NCI-H1417 (cell line): Measurements from ENCODE around the gene GDF15.

Experiments used
- DNase-seq, 3 experiments: peaks; one replicate each; lab custom pipeline; 2025; lab: John Stamatoyannopoulos, UW

Gene GDF15

DNA sequence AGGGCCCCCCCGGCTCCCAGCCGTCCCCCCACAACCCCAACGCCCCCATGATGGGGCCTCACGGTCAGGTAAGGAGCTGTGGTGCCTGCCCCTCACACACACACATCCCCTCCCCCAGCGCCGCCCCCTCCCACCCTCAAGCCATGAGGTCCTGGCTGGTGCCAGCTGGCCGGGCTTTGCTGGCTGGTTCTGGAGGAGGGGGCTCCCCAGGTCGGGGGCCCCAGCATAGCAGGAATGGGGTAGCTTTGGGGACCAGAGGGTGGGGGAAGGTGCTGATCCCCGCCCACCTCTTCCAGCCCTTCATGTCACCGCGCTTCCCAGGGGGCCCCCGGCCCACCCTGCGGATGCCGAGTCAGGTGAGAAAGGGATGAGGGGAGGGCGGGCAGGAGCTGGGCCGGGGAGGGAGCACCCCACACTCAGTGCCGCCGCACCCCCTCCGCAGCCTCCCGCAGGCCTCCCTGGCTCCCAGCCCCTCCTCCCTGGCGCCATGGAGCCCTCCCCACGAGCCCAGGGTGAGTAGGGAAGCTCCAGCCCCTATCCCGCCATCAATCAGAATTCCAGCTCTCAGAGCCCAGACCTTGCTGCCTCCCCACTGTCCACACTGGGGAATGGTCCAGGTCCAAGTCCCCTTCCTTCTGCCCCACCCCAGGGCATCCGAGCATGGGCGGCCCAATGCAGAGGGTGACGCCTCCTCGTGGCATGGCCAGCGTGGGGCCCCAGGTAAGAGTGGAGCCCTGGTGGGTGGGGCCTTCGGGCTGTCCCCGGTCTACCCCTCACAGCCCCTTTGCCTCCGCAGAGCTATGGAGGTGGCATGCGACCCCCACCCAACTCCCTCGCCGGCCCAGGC, 45.6 kb downstream of the GDF15 start:
- no peak for DNase-seq

DNA sequence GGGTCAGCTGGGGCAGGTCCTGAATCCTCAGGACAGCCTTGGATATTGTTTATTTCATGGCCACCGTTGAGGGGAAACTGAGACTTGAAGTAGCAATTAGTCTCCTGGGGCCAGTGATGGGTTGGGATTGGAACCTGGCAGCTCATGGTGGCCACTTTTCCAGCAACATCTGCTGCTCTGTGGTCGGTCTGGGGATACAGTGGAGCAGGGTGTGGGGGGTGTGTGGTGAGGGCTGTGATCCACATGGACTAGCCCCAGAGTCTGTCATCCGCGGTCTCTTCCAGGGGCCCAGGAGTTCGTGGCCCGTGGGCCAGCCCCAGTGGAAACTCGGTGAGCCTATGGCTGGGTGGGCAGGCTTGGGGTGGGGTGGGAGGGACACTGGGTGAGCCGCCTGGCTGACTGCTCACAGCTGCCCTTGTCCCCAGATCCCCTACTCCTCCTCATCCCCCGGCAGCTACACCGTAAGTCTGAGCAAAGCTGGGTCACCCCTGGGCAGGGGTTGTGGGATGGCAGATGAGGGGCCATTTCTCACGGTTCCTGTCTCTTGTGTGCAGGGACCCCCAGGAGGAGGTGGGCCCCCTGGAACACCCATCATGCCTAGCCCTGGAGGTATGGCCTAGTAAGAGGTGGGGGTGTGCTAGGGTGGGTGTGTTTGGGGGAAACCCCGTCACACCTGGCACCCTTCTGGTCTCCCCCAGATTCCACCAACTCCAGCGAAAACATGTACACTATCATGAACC, 46.5 kb downstream of the GDF15 start:
- no peak for DNase-seq

DNA sequence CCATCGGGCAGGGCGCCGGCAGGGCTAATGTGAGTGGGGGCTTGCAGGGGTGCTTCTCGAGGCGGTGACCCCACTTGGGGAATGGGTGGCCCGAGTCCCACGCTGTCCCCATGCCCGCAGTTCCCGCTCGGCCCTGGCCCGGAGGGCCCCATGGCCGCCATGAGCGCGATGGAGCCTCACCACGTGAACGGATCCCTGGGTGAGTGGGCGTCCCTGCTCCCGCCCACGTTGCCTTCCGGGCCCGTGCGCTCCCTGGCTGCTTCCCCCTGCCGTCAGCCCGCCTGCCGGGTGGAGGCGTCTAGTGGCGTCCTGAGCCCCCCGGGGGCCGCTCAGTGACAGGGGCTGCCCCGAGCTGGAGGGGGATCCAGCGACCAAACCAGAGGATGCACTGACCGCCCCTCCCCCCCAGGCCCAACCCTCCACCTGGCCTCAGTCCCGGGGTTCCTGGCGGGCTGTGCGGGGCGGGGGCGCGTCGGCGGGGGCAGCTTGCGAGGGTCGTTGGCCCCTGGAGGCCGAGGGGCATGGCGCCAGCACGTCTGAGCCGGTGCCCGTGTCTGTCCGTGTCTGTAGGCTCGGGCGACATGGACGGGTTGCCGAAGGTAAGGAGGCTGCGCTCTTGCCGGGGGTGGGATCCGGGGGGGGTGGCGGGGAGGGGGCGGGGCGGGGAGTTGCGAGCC, 47.2 kb downstream of the GDF15 start:
- no peak for DNase-seq

DNA sequence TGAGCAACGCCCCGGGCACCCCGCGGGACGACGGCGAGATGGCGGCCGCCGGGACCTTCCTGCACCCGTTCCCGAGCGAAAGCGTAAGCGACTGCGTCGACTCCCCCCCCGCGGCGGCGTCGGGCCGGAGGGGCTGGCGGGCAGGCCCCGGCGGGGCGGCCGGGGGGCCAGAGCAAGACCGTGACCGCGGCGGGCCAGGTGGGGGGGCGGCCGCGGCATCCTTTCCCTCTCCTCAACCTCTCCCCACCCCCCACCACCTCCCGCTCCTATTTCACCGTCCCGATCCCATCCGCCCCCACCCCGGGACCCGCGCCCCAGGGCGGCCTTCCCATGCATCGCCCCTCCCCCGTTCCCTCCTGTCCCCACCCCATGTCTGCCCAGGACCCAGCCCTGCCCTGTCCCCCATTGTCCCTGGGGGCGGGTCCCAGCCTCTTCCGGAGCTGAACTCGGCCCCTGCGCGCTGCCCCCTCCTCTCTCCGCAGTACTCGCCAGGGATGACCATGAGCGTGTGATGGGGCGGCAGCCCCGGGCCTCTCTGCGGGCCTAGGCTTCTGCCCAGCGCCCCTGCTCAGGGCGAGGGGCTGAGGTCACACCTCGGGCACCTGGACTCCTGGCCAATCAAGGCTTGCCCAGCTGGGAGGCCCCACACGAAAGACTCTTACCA, 47.9 kb downstream of the GDF15 start:
- DNase-seq: no peak

DNA sequence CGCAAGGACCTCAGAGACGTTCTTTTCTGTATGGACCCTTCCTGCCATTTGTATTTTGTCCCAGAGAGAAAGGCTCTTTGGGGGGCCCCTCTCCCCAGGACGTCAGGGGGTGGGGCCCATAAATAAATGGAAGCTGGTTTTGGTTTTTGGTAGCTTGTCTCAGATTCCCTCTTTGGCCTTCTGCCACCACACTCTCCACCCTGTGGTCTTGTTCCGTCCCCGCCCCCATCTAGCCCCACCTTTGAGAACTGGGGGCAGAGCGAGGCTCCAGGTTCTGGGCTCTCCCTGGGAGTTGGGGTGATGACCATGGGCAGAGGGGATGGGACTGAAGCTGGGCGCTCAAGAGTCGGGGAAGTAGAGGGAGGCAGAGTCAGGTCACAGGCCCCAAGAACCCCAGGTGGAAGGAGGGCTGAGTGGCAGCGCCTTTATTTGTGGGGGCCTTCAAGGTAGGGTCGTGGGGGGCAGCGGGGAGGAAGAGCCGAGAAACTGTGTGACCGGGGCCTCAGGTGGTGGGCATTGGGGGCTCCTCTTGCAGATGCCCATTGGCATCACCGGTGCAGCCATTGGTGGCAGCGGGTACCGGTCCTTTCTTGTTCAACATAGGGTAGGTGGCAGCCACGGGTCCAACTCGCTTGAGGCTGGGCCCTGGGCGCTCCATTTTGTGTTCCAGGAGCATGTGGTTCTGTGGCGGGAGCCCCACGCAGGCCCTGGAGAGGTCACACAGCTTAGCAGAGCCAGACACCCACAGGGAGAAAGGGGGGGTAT, 48.6 kb downstream of the GDF15 start:
- no peak for DNase-seq

DNA sequence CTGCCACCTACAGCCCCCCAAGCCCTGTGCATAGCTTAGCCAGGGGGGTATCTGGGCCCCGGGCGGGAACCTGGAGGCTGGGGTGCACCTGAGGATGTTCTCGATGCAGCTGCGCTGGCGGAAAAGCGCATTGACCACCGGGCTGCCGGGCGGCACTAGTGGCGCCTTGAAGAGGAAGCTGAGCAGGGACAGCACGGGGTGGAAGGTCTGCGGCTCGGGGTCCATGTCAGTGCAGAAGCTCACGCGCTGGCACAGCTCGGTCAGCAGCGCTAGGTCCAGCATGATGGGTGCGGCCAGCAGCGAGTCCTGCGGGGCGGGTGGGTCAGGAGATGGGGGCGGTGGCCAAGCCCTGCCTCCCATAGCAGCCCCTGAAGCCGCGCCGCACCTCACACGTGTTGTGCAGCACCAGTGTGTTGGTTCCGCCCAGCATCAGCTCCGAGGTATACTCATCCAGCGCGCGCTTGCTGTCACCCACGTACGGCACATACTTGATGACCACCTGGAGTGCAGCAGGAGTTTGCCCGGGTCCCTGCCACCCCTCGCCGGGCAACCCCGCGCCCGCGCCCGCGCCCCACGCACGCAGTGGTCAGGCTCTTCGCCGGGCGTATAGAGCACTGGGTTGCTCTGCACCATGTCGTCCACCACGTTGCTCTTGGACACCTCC, 49.4 kb downstream of the GDF15 start:
- no peak for DNase-seq

DNA sequence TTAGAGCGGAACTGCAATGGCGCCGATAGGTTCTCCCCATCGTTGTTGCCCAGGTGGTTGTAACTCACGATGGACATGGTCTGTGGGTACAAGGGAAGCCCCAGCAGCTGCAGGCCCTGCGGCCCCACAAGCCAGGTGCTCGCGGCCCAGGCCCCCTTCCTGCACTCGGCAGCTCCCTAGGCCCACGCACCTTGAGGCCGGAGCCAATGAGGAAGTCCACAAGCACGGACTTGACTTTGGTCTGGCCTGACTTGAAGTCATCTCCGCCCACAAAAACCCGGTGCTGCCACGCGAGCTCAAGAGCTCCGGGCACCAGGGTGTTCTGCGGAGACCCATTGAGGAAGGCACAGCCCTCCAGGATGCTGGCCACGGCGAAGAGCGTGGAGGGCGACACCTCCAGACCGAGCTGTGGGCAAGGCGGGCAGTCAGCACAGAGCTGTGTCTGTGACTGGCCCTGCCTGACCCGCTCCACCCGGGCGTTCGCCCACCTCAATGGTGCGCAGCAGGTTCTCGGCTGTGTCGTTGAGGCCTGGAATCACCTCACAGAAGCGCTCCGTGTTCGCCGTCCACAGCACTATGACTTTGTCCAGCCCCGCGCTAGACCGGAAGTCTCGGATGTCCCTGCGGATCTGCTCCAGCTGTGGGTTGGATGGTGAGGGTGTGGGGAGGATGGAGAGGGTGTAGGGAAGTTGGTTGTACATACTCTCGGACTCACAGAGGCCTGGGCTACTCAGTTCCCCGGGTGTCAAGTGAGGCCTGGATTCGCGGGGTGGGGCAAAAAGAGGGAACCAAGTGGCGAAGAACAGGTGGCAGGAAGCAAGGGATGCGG, 50.1 kb downstream of the GDF15 start:
- DNase-seq: no peak

DNA sequence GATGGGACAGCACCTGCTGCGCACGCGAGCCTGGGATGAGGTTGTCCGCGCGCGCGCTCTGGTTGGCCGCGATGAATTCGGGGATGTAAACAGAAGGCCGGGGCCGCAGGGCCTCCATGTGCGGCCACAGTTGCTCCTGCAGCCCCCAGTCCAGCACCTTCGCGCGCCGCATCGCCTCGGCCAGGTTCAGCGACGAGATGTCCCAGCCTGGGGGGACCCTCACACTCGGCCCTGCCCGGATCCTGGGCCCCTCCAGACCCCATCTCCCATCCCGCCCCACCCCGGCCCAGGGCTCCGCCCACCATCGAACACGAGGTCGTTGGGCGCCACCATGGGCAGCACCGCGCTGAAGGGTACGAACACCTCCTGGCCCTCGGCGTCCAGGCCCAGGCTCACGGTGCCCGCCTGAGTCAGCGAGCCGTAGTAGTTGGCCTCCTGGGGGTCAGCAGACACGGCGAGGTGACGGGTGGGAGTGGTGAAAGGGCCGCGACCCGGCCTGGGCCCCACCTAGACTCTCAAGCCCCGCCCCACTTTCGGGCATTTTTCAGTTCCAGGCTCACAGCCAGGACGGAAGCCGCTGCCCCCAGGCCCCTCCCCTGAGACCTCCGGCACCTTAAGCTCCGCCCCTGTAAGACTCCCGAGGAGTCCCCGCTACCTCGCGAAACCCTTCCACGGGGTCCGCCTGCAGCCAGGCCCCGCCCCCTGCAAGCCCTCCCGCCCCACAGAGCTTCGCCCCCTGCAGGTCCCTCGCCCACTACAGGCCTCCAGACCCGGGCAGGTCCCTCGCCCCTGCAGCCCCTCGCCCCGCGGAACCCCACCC, 50.9 kb downstream of the GDF15 start:
- DNase-seq: peak in 2 of 3 experiments; percentile 70 to 80

DNA sequence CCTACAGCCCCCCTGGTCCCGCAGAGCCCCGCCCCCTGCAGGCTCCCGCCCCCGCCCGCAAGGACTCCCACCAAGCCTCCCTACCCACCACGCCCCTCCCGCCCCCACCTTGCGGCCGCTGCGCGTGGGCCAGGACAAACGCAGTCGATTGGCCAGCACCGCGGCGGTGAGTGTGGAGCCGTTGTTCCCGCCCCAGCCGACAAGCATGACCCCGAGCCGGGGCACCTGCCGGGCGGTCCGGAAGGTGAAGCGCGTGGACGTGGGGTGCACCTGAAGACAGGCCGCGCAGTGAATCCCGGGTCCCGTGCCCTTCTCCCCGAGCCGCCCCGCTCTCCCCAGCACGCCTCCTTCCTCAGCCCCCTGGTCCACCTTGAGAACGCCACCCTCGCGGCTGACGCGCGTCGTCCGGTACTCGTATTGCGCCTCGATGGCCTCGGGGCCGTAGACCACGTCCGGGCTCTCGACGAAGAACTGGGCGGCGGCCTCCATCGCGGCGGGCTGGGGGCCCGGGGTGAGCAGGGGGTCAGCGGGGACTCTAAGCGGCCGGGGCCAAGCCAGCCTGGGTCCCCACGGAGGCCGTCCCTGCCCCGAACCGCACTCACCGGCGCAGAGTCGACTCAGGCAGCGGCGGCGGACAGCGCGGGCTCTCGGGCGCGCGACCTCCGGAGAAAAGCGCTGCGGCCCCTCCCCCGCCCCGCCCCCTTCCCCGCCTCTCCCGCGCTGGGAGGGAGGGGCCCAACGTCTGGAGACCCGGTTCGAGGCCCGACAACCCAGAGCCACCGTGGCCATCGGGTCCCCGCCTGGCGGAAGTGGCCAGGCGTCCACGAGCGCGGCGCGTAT, 51.8 kb downstream of the GDF15 start, which contains the start of gene ISYNA1:
Gene ISYNA1, minus strand, starts transcription at position 643 of the 840 bp plus-strand sequence. Its CDS starts 154 bp downstream, at position 489.
- peak in 2 of 3 experiments; percentile 72 to 76 for DNase-seq

DNA sequence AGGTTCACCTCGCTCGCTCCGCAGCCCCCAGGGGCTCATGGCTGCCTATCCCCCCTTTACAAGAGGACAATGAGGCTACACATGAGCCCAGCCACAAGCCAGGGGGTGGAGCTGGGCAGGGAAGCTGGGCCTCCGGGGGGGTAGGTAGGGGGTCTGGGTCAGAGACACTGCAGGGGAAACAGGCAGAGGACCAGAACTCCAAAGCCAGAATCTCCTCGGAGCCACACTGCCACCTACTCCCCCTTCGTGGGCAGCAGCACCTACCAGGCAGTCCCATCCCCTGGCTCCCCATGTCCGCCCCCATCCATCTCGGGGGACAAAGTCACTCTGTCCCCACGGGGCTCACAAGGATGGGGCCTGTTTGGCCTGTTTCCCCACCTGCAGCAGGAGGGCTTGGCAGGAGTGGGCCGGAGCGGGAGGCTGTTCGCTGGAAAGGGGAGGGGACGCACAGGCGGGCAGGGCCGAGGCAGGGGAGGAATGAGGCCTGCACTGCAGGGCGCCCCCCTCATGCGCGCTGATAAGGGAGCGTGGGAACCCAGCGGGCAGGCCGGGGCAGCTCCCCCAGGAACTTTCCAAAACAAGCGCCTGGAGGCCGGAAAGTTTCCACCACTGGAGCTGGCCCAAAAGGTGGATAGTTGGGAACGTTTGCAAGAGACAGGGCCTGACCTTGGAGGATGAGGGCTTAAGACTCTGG, 52.5 kb downstream of the GDF15 start:
- peak in 1 of 3 experiments; percentile 61 for DNase-seq
